ENCODE results near the gene ATP2B2. TPM values are rescaled to one million over a fixed set of nuclear protein-coding genes. Genes with fewer than 3 reads are reported as not detected.

Gene ATP2B2
- total and polyA plus RNA-seq, 2 of the 8 experiments (the other 6 are each of a cell fraction or from before 2014, with no cell fraction given): 0.14 to 1.2 TPM

DNA sequence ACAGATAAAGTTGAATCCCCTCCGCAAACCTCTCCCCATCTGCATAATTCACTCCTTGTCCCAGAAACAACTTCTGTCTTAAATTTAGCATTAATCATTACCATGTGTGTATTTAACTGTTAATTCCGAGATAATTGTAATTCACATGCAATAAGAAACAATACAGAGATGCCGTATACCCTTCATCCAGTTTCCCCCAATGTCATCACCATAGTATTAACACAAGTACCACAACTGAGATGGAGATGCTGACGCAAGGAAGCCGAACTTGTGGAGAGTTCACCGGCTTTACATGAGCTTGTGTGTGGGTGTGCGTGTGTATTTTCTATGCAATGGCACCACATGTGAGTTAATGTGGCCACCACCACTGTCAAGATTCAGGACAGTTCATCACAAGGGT, 144.9 kb downstream of the ATP2B2 start:
- ChIA-PET CTCF (ENCODE audit: partially characterized antibody) (interaction anchor here (1.5 to 5.0 kb wide), 3 partner anchors 9 to 24 kb away, joined by 4 to 16 read pairs (median 8); no protein-coding TSS in a partner anchor), POLR2A (ENCODE audit: partially characterized antibody) (no interaction called here)
- no peak overlapping the region for H2BK12ac ChIP-seq (ENCODE audit: low read depth, low read length)
- H3K27ac ChIP-seq (ENCODE audit: low read depth, low read length): no peak overlapping the region
- no peak overlapping the region for H2BK5ac ChIP-seq (ENCODE audit: low read depth, low read length)
- no peak overlapping the region for H3K4me2 ChIP-seq (ENCODE audit: insufficient read depth in 1 of 2, low read depth in 2 of 2, low read length in 2 of 2)
- H4K5ac ChIP-seq (ENCODE audit: insufficient read length, low read depth, low read length): no peak overlapping the region
- H3K4ac ChIP-seq (replicated peaks; ENCODE audit: insufficient read length, low read depth, low read length): no peak overlapping the region
- no peak for DNase-seq (ENCODE audit: low read depth in 1 of 2, low spot score in 2 of 2)
- peaks cover under 1% of the 10 kb centered on the region; the same call in 1 of the 2 replicates for H3K23me2 ChIP-seq (ENCODE audit: low read depth, low read length)
- H4K91ac ChIP-seq (replicated peaks; ENCODE audit: insufficient read length, low read length): no peak overlapping the region
- H3K27me3 ChIP-seq (replicated peaks in 1 of 4; ENCODE audit: control insufficient read depth in 3 of 4, extremely low read depth in 1 of 4, insufficient read depth in 3 of 4, low read length in 3 of 4): no peaks in the 10 kb centered on the region
- H3K79me2 ChIP-seq (ENCODE audit: control insufficient read depth in 1 of 2, insufficient read depth in 2 of 2, low read length in 2 of 2): no peaks in the 10 kb centered on the region
- peaks cover 0 to under 1% of the 10 kb centered on the region in 2 experiments for H4K20me1 ChIP-seq (replicated peaks in 1 of 2; ENCODE audit: control insufficient read depth in 1 of 2, insufficient read depth in 2 of 2, low read length in 2 of 2)
- no peak overlapping the region for H2BK20ac ChIP-seq (ENCODE audit: low read length)
- no peak overlapping the region for H2BK15ac ChIP-seq (ENCODE audit: low read length)
- no peaks in the 10 kb centered on the region for H3K79me1 ChIP-seq (ENCODE audit: low read depth, low read length)
- 93% methylated on average over 7 of the region's 7 CpGs; no CpG with 5 or more reads in 1 of the 2 experiments for WGBS, 2 experiments (ENCODE audit: extremely low coverage in 1 of 2, insufficient coverage in 1 of 2, insufficient read length in 1 of 2, insufficient replicate concordance in 2 of 2, low coverage in 1 of 2, low lambda C conversion rate in 2 of 2, missing lambda C conversion rate in 1 of 2)
- H2AK5ac ChIP-seq (ENCODE audit: low read depth, low read length): no peak overlapping the region
- H3K4me1 ChIP-seq (replicated peaks in 1 of 4; ENCODE audit: control insufficient read depth in 3 of 4, insufficient read depth in 4 of 4, low read length in 3 of 4): no peaks in the 10 kb centered on the region; a peak in 1 of 7 replicates
- H2BK120ac ChIP-seq (replicated peaks; ENCODE audit: low read depth, low read length): no peak overlapping the region
- no peak overlapping the region for H4K8ac ChIP-seq (ENCODE audit: extremely low read depth, insufficient read depth, low read length)
- no peak overlapping the region for H3K4me3 ChIP-seq (ENCODE audit: extremely low read depth in 1 of 4, insufficient read depth in 2 of 4, low read depth in 3 of 4, low read length in 4 of 4)
- no peak overlapping the region for H3K18ac ChIP-seq (ENCODE audit: extremely low read depth, low read length)
- no peaks in the 10 kb centered on the region for H3K36me3 ChIP-seq (ENCODE audit: control insufficient read depth in 2 of 4, insufficient read depth in 4 of 4, low read length in 3 of 4)
- H2AFZ ChIP-seq (ENCODE audit: low read length): no peak overlapping the region
- H3K9me3 ChIP-seq (ENCODE audit: insufficient read depth in 2 of 2, low read depth in 1 of 2, low read length in 1 of 2): 0 out of 4 replicates have a peak, but pooled peaks cover 0 to 2% of the 10 kb centered on the region in 2 experiments
- H3K23ac ChIP-seq (ENCODE audit: insufficient read length): no peak overlapping the region
- FAIRE-seq: no peak
- no peak overlapping the region for H3K9ac ChIP-seq (replicated peaks in 1 of 4; ENCODE audit: extremely low read depth in 1 of 4, low read depth in 3 of 4, low read length in 3 of 4)
- no peak overlapping the region for H3K14ac ChIP-seq (ENCODE audit: insufficient read length)
- no peak overlapping the region for H3K56ac ChIP-seq (replicated peaks; ENCODE audit: insufficient read length, low read depth, low read length)
- TF ChIP-seq NANOG (IDR thresholded peaks at IDR 0.05; ENCODE audit: insufficient read depth, low read depth, low read length, poor library complexity, severe bottlenecking) (no peak), EP300 (IDR thresholded peaks at IDR 0.05; ENCODE audit: borderline replicate concordance in 1 of 2, low read depth in 2 of 2, low read length in 2 of 2) (no peak), SUZ12 (IDR thresholded peaks at IDR 0.05; ENCODE audit: low read length) (no peak), SP1 (IDR thresholded peaks at IDR 0.05; ENCODE audit: low read depth, low read length) (no peak), BRCA1 (IDR thresholded peaks at IDR 0.05; ENCODE audit: low read depth, low read length) (no peak), SIN3A (conservative IDR thresholded peaks at IDR 0.05 in 1 of 2, IDR thresholded peaks at IDR 0.05 in 1 of 2; ENCODE audit: low read depth in 1 of 2, low read length in 2 of 2) (no peak), RNF2 (IDR thresholded peaks at IDR 0.05; ENCODE audit: borderline replicate concordance, low read depth, low read length, missing control alignments, poor library complexity, severe bottlenecking) (no peak), RBBP5 (IDR thresholded peaks at IDR 0.05; ENCODE audit: borderline replicate concordance, low read depth, low read length) (no peak), YY1 (IDR thresholded peaks at IDR 0.05; ENCODE audit: low read depth, low read length) (no peak), POLR2AphosphoS5 (IDR thresholded peaks at IDR 0.05; ENCODE audit: low read depth, low read length) (no peak), CREB1 (IDR thresholded peaks at IDR 0.05) (no peak), CHD2 (IDR thresholded peaks at IDR 0.05; ENCODE audit: low read length) (no peak), SRF (IDR thresholded peaks at IDR 0.05; ENCODE audit: low read depth, low read length) (no peak), BACH1 (IDR thresholded peaks at IDR 0.05; ENCODE audit: low read length) (no peak), BCL11A (IDR thresholded peaks at IDR 0.05; ENCODE audit: low read depth in 2 of 2, low read length in 2 of 2) (no peak)

Measured in H1 (cell line).